GM12801 (cell line): ENCODE results near the gene MBP.

ENCODE experiments used
- CTCF ChIP-seq: IDR thresholded peaks from one replicate; pipeline ENCODE4 v1.5.1; 2011; ENCODE audit warnings: control low read depth; ENCODE audit not compliant: insufficient read length; ENCODE audit errors: extremely low read depth

Gene MBP

GRCh38 chr18:77055429-77056300 is 76.9 kb downstream of the MBP start:
- TF ChIP-seq CTCF: no peak

- no peak for TF ChIP-seq CTCF
Observed at GRCh38 chr18:77054606-77055428, 77.8 kb downstream of the MBP start.

DNA sequence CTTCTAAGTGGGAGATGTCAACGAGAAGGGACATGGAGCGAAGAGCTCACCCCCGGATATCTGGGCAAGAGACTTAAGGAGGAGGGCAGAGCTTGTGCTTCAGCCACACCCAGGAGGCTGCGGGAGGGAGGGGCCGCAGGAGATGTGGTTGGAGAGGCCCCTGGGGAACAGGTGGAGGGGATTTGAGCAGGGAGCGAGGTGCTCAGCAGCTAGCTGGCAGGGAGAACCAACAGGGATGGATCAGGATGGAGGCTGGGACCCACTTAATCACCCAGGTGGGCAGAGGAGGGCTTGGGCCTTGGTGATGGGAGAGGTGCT is 78.3 kb downstream of the MBP start:
- TF ChIP-seq CTCF: no peak

- TF ChIP-seq CTCF: no peak
Observed at GRCh38 chr18:77053616-77054287, 78.8 kb downstream of the MBP start.

GRCh38 chr18:77052983-77053309 is 79.6 kb downstream of the MBP start:
- TF ChIP-seq CTCF: no peak

DNA sequence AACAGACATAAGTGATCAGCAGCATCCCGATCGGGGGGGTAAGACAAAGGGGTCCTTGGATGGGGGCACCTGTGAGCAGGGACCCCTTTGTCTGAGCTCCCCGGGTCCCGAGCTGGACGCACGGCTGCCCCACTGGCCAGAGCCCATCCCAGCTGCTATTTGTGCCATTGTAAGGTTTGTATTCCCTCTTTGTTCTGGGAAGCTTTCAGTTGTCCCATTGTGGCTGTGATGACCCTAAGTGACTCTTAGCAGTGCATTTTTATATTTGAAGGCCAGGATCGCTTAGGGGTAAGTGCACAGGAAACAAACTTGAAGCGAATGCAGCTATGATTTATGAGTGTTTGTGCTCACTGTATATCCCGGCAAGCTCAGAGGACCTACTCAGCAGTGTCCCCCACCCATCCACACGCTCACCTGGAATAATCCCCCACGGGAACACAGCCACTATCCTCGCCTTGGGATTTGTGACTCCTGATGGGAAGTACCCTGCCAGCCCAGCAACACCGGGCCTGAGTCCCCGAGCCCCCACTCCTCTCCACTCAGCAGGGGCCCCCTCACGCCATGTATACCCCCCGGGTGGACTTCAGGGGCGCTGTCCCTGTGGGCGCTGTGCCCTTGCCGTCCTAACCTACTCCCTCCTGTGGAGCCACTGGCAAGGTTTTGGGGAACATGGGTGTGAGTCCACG is 80.1 kb downstream of the MBP start:
- no peak for TF ChIP-seq CTCF

GRCh38 chr18:77051581-77052296 is 80.8 kb downstream of the MBP start:
- TF ChIP-seq CTCF: no peak
